HG03342 (cell line): ENCODE data around the gene CINP.

Experiments used
- ATAC-seq: cut with Tn5 transposase; IDR thresholded peaks from one replicate; pipeline ENCODE4 v1.9.1; 2021; ENCODE audit warnings: mild to moderate bottlenecking, moderate library complexity; ENCODE audit not compliant: unreplicated experiment

The CINP gene

DNA sequence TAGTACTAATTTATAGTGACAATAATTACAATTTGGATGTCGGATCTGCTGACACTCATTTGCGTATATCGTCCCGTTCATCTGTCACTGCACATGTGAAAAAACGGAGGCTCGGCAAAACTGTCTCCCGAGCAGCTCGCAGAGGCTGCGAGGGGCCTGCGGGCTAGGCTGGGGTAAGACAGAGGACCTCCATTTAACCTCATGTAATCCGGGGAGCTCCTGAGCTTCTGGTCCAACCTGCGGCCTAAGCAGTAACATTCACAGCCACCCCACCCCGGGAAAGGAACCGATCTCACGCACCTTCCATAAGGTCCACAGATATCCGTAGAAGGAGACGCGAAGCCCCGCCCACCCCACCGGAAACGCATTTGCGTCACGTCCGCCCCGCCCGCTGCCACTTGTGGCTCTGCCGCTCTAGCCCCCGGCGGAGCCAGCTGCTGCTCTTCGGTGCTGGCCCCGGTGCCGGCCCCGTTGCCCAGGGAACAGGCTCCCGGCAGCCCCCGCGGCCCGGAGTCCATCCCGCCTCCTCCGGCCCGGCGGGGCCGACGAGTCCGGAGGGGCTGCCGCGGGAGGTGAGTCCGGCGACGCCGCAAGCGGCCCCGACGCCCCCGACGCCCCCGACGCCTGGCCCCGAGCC, at the start of gene CINP, which contains the start of gene TECPR2:
TSS of gene CINP (minus strand) at position 346 of the 637 bp plus-strand sequence. CDS start at position 307, 39 bp downstream.
TSS of gene TECPR2 (plus strand) at position 397 of the 637 bp plus-strand sequence. CDS start 13,781 bp downstream, outside the sequence.
- ATAC-seq: peak; percentile 94

DNA sequence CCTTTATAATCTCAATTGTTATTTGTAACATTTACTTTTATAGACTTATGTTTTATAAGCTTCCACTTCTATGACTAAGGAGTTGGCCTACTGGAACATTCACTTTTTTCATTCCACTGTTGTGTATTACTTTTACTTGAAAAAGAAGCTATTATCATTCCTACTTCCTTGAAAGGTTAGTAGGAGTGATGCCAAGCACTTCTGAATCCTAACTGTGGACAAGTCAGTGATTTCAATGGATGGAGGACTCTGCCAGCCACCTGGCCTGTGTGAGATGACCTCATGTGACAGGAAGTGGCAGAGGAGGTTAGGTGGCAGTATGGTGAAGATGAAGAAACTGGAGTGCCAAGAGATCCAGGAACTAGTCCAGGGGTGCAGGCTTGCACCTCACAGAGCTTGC, 46.0 kb upstream of the CINP start:
- ATAC-seq: no peak

DNA sequence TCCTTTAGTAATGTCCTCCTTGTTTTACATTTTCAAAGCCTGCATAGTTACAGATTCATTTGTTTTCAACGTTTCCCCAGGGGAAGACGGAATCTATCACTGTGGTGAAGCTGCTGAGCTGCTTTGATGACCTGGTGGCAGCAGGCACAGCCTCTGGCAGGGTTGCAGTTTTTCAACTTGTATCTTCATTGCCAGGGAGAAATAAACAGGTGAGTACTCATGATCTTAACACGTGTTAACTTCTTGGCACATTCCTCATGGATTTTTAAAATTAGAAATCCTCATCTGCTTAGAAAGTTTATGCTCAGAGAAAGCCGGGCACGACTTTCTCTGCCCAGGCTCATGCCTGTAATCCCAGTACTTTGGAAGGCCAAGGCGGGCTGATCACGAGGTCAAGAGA, 44.6 kb upstream of the CINP start:
- ATAC-seq: no peak

DNA sequence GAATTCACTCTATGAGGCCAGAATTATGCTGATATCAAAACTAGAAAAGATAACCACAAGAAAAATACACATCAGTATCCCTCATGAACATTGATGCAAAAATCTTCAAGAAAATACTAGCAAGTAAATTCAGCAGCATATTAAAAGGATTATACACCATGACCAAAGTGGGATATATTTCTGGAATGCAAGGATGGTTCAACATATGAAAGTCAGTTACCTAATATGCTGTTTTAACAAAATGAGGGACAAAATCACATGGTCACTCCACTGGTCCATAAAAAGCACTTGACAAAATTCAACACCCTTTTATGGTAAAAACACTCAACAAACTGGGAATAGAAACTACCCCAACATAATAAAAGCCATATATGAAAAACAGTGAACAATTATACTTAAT, 40.3 kb upstream of the CINP start:
- no peak for ATAC-seq

DNA sequence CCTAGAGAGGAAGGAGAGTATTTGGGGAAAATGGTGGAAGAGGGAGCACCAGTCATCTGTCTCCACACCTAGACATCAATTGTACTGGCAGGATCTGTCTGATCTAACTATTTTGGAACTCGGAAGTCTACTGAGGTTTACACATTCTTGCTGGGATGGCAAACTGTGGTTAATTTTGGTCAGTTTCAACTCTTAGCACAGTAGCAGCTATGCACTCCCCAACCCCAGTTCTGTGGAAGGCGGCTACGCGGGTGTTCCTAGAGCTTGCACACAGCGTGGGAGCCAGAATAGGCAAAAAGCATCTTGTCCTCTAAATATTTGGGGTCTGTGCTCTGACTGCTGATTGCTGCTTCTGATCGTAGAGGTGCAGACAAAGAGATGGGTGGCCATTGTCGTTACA, 33.8 kb upstream of the CINP start:
- ATAC-seq: no peak

DNA sequence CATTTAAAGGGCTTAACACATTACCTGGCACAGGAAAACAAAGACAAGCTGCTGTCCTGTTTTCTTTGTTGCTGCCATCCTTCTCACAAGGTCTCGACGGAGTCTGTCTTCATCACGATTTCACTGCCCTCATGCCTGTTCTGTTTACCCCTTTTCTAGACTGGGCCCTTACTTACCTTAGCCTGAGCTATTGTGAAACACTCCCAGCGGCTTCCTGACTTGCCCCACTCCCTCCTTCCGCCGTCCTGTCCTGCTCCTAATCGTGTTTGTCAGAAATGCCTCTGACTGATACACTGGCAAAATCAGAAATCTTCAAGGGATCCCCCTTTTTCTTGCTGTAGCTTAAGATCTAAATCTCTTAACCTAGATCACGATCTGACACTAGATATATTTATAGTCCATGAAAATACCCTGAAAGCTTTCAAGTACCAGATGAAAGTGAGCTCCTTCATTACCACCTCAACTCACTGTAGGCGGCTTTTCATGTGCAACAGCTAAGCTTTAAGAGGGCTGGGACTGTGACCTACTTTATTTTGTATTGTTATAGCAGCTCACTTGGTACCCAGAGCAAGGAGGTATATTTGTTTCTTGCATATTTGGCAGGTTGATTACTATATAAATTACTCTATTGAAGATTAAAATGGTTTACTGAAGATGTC, 32.2 kb upstream of the CINP start:
- no peak for ATAC-seq

DNA sequence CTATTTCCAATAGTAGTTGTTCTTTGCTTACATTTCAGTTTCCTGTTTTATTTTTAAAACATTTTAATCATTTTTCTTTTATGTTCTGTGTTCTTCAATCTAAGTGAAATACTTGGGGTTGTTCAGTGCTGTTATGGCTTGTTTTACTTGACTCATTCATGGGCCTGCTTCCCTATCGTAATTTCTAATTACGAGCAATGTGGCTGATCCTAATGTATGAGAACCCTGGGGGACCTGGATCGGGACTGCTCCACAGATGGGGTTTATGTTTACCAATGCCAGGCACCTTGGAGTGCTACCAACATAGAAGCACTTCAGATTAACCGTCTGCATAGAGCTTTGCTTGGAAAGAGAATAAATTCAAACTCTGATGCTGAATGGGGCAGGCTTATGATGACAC, 29.8 kb upstream of the CINP start:
- ATAC-seq: no peak

DNA sequence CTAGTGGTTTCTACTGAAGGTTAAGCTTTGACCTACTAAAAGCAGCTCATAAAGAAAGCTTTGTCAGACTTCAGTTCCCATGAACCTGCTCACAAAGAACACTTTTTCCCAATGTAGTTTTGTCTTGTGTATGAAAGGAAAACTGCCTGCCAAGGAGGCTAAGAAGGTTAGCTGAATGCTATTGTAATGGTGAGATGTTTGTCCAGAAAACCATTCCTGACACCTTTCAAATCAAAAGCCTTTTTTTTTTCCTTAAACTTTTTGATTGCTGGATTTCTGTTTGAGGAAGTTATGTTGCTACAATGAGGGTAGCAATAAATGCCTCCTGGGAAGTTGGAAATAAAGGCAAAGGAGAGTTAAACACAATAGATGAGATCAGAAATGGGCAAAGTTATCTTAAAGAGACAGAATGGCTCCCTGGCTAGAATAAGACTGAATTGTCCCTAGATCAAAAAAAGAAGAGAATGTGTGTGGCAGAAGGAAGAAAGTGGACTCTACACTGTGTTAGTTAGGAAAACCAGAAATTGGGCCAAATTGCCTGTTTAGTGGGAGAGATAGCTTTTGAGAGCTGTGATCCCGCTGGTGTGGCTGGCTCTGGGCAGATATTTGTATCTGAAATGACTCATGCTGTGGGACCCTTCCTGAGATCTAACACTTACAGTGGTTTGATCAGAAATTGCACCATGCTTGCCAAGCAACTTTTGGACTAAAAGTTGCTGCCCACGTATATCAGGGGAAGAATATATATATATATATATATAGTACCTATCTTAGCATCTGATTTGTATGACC, 27.6 kb upstream of the CINP start:
- ATAC-seq: no peak

DNA sequence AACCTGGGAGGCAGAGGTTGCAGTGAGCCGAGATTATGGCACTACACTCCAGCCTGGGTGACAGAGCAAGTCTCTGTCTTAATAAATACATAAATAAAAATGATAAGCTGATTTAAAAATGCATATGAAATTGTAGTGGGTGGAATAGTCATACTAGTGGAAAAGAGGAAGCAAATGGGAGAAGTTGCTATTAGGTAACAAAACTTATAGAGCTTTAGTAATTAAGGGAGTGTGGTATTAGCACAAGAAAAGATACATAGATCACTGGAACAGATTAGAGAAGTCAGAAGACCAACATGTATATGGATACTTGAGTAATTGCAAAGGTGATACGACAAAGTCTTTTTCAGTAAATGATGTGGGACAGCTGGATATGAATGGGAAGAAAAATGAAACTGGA, 26.6 kb upstream of the CINP start:
- no peak for ATAC-seq

DNA sequence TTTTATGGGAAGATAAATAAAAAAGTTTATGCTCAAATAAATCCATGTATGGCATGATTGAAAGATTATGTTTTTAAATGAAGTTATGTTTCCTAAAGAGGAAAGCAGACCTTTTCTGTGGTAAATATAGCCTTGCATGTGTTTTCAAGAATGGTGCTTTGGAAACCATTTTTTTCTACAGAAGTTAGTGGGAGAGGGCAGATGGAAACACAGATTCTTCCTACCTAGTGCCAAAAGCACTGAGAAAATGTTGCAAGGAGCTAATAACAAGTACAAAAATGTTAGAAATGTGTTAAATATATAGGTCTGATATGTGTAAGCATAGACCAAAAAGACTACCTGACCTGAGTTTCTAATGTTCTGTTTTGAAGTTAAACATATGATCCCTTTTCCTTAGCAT, 24.4 kb upstream of the CINP start:
- ATAC-seq: no peak

DNA sequence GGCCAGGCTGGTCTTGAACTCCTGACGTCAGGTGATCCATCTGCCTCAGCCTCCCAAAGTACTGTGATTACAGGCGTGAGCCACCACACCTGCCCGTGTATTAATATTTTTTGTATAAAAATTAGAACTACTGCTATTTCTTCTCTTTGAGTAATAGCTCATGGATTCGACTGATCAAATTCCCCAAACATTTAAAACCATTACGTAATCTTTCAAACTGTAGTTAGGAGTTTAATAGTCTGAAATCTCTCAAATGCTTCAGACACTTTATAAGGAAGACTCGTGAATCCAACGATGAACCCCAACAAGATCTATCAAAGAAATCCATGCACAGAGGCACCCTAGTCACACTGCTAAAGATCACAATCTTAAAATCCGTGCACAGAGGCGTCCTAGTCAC, 16.1 kb upstream of the CINP start:
- ATAC-seq: no peak

DNA sequence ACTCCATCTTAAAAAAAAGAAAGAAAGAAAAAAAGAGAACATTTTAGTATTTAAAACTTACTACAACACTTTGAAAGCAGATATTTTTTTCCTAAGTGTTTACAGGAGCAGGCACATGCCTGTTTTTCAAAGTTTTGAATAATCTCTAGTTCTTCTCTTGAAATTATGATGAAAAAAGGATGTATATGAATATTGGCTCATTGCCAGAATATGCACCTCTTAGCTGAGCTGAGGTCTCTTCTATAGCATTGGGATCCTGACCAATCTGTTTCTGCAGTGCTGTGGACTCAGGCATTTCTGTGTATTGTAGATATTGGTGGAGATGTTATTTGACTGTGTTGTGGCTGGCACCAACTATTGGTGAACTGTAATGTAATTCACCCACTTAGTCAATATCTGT, 15.0 kb upstream of the CINP start:
- no peak for ATAC-seq

DNA sequence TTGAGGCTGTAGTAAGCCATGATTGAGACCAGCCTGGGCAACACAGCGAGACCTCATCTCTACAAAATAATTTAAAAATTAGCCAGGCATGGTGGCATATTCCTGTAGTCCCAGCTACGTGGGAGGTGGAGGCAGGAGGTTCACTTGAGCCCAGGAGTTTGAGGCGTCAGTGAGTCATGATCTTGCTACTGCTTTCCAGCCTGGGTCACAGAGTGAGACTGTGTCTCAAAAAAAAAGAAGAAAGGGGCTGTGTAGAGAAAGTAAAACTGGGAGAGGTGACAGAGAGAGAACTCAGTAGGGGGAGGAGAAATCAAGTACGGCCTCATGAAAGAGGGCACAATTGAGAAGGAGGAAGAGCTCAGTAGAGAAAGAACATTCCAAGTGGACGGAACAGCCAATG, 12.4 kb upstream of the CINP start:
- no peak for ATAC-seq

DNA sequence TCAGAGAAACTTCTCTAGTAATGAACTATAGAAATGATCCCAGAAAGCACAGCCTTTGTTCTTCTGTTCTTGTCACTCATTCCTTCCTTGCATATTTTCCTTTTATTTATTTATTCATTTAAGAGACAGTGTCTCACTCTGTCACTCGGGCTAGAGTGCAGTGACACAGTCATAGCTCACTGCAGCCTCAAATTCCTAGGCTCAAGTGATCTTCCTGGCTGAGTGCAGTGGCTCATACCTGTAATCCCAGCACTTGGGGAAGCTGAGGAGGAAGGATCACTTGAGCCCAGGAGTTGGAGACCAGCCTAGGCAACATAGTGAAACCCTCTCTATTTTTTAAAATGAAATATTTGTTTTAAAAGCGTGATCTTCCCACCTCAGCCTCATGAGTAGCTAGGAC, 11.6 kb upstream of the CINP start:
- ATAC-seq: no peak

DNA sequence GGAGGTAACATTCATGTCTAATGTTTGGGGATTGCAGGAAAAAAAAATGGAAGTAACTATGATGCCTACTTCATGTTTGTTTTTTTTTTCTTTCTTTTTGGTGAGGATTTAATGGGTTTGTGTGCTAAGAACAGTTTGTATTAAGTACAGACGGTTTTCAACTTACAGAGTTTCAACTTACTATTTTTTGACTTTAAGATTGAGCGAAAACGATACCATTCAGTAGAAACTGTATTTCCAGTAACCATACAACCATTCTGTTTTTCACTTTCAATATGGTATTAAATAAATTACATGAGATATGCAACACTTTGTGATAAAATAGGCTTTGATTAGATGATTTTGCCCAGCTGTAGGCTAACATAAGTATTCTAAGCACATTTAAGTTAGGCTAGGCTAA, 10.4 kb upstream of the CINP start:
- ATAC-seq: no peak

DNA sequence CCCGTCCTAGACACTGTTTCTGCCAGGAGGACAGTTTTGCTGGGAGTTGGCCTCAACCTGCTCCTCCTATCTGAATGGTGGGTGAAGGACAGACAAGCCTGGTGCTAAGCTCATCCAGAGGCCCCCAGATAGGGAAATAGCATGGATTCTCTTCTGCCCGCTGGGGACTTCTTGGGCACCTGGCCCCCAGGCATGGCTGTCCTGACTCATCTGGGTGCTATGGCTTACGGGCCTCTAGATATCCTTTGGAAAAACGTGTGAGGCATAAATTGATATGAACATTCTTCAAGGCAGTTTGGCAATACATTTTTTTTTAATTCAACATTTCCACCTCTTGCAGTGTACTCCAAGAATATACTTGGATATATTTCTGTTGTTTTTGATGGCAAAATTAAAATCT, 8.7 kb upstream of the CINP start:
- ATAC-seq: no peak

DNA sequence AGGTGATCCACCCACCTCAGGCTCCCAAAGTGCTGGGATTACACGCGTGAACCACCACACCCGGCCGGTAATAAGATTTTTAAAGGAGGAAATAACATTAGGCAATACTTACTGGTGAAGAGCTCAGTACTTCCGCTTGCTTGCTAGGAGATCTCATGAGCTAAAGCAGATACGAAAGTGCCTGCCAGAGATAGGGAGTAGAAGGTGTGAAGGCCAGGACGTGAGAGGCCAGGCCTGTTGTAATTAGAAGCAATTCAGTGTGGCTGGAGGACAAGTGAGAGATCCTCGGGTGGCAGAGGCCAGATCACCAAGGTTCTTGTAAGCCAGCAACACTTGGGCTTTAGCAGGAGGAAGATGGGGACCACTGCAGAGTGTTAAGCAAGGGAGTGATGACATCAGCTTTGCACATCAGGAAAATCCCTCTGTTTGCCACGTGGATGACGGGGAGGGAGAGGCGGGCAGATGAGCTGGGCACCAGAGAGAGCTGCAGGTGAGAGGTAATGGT, 7.7 kb upstream of the CINP start:
- ATAC-seq: no peak

DNA sequence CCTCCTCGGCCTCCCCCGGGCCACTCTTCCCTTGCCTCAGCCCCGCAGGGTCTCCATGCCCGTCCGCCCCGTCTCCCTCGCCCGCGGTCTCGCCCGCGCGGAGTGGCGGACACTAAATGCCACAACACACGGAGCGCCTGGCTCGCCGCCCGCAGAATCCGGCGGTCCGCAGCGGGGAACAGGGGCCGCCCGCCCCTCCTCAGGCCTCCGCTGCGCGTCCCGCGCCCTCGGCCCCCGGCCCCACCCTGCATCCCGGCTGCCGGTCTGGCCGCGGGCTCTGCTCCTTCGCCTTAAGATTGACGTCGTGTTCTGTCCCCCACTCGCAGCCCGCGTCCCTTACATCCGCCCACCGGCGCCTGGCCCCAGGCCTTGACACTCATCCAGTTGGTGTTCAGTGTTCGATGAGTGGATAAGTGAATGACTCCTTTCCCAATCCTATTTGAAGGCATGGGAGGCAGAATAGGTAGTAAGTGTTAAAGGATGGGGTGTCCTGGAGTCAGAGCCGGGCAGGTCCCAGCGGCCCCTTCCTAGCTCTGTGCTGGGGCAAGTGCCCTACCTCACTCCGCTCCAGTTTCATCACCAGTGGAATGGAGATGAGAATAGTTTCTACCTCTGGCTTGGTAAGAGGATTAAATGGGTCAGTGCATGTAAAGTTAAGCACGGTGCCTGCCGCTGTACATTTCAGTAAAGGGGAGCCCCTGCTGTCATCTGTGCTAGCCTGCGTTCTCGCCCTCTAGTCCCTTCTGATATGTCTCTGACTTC, 673 bp upstream of the CINP start:
- ATAC-seq: peak; percentile 12

DNA sequence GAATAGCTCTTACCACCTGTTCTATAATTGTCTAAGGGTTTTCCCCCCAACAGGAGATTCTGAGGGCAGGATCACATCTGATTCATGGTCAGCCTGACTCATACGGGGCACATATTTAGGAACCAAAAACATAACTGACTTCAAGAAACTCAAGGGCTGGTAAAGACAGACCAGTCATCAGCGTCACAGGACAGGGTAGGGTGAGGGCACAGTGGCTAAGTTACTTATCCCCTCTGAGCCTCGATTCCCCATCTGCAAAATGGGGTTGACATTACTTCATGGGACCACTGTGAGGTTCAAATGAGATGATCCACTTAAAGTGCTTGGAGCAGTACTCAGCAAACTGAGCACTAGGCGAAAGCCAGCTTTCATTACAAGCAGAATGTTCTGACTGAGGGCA, 606 bp downstream of the CINP start:
- peak; percentile 37 for ATAC-seq

DNA sequence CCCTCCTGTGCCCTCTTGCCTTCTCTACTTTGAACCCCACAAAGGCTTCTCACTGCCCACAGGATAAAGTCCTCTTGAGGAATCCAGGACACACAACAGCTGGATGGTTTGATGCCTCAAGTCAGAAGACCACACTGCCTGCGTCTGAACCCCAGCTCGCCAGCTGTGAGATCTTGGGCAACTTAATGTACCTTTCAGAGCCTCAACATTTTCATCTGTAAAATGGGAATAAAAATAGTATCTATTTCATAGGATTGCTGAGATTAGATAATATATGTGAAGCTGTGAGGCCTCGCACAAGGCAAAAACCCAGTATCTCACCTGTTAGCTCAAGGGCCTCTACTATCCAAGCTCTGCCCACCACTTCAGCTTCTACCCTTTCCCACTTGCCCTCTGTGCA, 2.3 kb downstream of the CINP start:
- no peak for ATAC-seq

DNA sequence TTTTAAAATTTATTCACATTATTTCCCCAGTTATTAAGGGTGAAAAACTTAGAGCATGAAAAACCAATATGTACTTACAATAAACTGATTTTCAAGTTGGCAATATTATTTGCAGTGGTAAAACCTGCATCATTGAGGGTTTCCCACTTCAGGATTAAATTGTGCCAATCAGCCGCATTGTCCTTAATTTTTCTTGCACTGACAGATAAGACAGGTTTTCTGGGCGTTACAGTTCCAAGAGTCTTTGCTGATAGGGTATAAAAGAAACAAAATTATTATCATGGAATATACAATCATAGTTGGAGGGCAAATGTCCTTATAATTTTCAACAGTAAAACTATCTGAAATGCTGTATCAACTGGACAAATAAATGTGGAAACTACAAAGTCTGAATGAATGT, 3.3 kb downstream of the CINP start:
- ATAC-seq: no peak
